GM10266 (cell line): Measurements from ENCODE around the gene SLC35F4.

Source experiments
- DNase-seq: peaks from one replicate; pipeline ENCODE4 v3.0.0; 2012; ENCODE audit errors: extremely low spot score
- CTCF ChIP-seq: IDR thresholded peaks from 2 replicates; pipeline ENCODE4 v1.5.1; 2012; ENCODE audit warnings: mild to moderate bottlenecking, low read depth; ENCODE audit not compliant: control insufficient read depth, insufficient read depth; ENCODE audit errors: missing control alignments

Gene SLC35F4

DNA sequence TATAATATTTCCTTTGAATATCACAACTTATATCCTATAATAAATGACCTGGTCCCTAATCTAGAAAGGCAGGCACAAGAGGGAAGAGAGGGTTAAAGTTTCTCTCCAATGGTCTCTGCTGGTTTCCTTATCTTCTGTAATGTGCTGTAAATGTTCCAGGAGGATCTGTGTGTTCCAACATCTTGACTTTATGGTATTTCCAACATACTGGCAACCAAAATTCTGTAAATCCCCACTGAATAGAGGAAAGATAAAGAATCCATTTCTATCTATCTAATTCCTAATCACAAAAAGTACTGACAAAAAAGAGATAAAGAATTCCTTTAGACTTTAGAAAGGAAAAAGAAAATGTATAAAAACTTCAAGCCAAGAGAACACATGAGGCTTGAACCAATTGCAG is 225.9 kb downstream of the SLC35F4 start:
- no peak for DNase-seq
- no peak for TF ChIP-seq CTCF

GRCh38 chr14:57637901-57638300 is 228.0 kb downstream of the SLC35F4 start:
- TF ChIP-seq CTCF, result no peak
- no peak for DNase-seq

GRCh38 chr14:57634335-57634734 is 231.6 kb downstream of the SLC35F4 start:
- no peak for DNase-seq
- TF ChIP-seq CTCF, result no peak

DNA sequence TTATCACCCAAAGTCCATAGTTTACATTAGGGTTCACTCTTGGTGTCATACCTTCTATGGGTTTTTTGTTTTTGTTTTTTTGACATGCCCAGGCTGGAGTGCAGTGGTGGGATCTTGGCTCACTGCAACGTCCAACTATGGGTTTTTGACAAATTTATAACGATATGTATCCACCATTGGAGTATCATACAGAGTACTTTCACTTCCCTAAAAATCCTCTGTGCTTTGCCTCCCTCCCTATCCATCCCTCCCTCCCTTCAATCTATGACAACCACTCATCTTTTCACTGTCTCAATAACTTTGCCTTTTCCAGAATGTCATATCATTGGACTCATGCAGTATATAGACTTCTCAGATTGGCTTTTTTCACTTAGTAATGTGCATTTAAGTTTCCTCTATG is 233.2 kb downstream of the SLC35F4 start:
- no peak for DNase-seq
- no peak for TF ChIP-seq CTCF

DNA sequence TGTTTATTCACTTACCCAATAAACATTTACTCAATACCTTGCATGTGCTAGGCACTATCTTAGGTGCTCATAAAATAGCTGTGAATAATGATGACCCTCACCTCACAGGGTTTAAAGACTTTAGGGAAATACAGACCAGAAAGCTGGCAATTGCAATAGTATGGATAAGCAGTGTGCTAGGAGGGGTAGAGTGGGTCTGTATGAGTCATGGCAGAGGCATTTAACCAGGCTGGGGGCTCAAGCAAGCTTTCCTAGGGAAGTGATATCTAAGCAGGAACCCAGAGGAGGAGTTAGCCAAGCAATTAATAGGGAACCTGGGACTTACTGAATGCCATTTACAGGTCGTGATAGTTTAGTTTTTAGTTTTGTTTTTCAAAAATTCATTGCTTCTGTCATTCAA is 248.4 kb downstream of the SLC35F4 start:
- no peak for DNase-seq
- TF ChIP-seq CTCF, result no peak

DNA sequence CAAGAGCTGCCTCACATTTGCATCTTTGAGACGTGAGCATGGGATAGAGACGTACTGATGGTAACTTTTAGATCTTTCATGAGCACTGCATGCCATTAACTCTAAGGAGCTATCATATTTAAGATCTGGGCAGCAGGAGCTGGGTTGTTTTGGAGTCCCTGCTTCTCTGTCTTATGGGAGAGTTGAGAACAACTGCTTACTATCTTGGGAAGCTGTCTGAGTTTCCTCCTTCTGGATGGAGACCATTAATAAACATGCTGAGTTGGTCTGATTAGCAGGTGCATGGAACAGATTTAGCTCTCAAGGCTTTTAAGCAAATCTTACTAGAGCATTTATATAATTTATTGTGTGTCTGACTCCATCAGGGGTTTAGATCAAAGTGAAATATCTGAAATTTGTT is 252.9 kb downstream of the SLC35F4 start:
- no peak for TF ChIP-seq CTCF
- no peak for DNase-seq

DNA sequence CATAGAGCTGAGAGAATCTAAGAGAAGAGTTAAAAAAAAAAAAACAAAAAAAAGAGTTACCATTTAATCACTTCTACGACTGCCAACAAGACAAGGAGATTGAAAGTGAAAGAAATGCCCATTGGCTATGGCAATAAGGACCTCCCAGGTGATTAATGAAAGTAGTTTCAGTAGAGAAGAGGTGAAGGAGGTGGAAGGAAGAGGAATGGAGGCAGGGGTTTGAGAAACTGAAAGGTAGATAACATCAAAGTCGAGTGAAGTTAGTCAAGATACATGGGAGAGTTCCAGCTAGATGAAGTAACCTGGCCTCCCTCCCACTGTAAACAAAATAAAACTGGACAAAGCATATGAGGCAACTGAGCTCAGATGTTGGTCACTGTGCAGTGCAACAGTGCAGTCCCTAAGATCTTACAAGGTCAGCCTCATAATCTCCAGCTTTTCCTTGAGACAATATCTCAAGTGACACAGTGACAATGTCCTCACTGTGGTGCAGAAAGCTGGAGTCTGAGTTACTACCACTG is 254.3 kb downstream of the SLC35F4 start:
- no peak for TF ChIP-seq CTCF
- no peak for DNase-seq
